Measurements from ENCODE around the gene DMBX1.

Gene DMBX1

GRCh38 chr1:46522184-46522968, 32.7 kb downstream of the DMBX1 start:
- TF ChIP-seq CTCF (IDR thresholded peaks at IDR 0.05), result no peak

- TF ChIP-seq CTCF (IDR thresholded peaks at IDR 0.05), result no peak
Observed at GRCh38 chr1:46522969-46523320, 33.3 kb downstream of the DMBX1 start.

GRCh38 chr1:46523496-46524353, 34.1 kb downstream of the DMBX1 start:
- no peak for TF ChIP-seq CTCF (IDR thresholded peaks at IDR 0.05)

- no peak for TF ChIP-seq CTCF (IDR thresholded peaks at IDR 0.05)
Observed at GRCh38 chr1:46524843-46525242, 35.2 kb downstream of the DMBX1 start.

- no peak for TF ChIP-seq CTCF (IDR thresholded peaks at IDR 0.05)
Observed at GRCh38 chr1:46525253-46525983, 35.8 kb downstream of the DMBX1 start.

GRCh38 chr1:46526013-46526690, 36.5 kb downstream of the DMBX1 start:
- no peak for TF ChIP-seq CTCF (IDR thresholded peaks at IDR 0.05)

- TF ChIP-seq CTCF (IDR thresholded peaks at IDR 0.05), result no peak
Observed at GRCh38 chr1:46526691-46527291, 37.2 kb downstream of the DMBX1 start.
